Renal pelvis (tissue), 4 donors: ENCODE data around the gene LAMTOR4. TPM values are rescaled to one million over a fixed set of nuclear protein-coding genes. Genes with fewer than 3 reads are reported as not detected.
"Not testable (repeated sequence)": the region's sequence is repeated elsewhere in the genome, so short reads cannot be mapped to it uniquely, and the experiment has no call there.

ENCODE experiments used
- DNase-seq: peaks from one replicate; pipeline ENCODE4 v3.0.0-alpha.2; 2013
- polyA plus RNA-seq, 3 donors: library from polyadenylated mRNA; unstranded; fragments of 120-200 nt; gene quantifications; one replicate each; pipeline ENCODE4 v1.2.1, GENCODE V29; 2013; ENCODE audit not compliant: insufficient read length in 3 of 3

The LAMTOR4 gene
- polyA plus RNA-seq, 3 donors: 116 to 136 (median 129) TPM

DNA sequence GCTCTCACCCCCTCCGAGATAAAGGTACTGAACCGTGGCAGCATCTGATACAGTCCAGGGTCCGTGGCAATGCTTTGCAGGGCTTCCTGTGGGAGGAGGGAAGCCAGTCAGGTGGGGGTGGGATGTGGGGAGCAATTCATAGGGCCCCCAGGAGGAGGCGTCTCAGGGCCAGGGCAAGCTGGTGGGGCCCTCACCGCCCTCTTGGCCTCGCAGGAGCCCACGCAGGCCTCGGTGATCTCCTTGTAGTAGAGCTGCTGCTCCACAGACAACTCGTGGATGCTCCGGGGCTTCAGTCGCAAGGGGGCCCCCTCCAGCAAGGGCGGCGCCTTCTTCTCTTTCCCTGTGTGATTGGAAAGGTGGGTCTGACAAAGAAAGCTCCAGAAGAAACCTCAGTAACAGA is 36.8 kb upstream of the LAMTOR4 start:
- no peak for DNase-seq

DNA sequence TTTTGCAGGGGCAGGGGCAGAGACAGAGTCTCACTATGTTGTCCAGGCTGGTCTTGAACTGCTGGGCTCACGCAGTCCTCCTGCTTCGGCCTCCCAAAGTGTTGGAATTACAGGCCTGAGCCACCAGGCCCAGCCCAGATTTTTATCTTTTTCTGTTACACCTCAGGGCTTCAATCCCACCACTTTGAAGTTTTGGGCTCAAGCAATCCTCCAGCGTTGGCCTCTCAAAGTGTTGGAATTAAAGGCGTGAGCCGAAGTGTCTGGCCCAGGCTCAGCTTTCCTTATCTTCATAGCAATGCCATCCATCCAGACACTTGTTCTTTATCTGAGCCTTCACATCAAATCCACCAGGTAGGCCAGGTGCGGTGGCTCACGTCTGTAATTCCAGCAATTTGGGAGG is 33.7 kb upstream of the LAMTOR4 start:
- no peak for DNase-seq

DNA sequence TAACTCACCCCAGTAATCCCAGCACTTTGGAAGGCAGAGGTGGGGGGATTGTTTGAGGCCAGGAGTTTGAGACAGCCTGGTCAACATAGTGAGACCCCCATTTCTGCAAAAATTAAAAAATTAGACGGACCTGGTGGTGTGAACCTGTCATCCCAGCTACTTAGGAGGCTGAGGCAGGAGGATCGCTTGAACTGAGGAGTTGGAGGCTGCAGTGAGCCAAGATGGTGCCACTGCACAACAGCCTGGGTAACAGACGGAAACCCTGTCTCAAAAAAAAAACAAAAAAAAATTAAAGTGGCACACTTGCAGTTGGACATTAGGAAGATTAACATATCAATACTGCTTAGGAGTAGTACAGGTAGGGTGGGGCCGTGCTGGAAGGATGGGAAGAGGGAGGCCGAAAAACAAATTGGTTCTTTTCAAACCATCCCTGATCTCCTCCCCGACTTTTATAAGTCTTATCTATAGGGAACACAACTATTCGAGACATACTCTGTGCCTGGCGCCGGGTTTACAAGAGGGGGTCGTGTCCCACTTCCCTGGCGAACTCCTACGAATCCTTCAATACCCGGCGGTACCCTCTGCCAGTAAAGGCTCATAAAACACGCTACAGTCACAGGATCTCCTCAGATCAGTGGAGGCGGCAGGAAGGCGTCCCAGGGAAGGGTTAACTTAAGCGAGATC is 30.2 kb upstream of the LAMTOR4 start:
- no peak for DNase-seq

DNA sequence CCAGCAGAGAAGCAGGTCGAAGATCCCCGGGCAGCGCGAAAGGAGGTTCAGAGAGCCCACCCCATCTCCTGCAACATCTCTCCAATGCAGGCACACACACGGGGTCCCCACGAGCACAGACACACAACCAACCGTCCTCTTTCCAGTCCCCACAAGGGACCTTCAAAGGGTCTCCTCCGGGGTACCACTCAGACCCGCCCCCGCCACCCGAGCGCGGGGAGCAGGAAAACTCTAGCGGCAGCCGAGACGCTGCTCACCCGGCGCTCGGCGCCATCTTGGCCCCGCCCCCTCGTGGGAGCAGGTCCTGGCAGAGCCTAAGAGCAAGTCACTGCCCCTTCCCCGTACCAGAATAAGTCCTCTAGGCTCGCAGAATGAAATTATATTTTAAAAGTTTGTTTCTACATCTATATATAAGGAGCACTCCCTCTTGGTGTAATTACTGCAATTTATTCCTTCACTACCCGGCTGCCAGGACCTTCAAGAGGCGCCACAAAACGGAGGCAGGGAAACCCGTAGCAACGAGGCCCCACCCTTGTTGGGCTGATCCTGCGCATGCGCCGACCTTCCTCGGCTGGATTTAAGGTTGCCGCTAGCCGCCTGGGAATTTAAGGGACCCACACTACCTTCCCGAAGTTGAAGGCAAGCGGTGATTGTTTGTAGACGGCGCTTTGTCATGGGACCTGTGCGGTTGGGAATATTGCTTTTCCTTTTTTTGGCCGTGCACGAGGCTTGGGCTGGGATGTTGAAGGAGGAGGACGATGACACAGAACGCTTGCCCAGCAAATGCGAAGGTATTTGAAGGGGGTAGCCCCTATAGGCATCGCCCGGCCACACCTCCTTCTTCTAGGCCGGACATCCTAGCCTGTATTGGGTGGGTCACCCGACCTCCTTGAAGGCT is 29.4 kb upstream of the LAMTOR4 start, which contains the start of the genes CNPY4 and TAF6:
TSS of gene CNPY4 (plus strand) at position 563 of the 898 bp plus-strand sequence. CDS start at position 674, 111 bp downstream.
TSS of gene TAF6 (minus strand) at position 287 of the 898 bp plus-strand sequence. CDS start 5,149 bp downstream, outside the sequence.
- DNase-seq: peak; percentile 95

DNA sequence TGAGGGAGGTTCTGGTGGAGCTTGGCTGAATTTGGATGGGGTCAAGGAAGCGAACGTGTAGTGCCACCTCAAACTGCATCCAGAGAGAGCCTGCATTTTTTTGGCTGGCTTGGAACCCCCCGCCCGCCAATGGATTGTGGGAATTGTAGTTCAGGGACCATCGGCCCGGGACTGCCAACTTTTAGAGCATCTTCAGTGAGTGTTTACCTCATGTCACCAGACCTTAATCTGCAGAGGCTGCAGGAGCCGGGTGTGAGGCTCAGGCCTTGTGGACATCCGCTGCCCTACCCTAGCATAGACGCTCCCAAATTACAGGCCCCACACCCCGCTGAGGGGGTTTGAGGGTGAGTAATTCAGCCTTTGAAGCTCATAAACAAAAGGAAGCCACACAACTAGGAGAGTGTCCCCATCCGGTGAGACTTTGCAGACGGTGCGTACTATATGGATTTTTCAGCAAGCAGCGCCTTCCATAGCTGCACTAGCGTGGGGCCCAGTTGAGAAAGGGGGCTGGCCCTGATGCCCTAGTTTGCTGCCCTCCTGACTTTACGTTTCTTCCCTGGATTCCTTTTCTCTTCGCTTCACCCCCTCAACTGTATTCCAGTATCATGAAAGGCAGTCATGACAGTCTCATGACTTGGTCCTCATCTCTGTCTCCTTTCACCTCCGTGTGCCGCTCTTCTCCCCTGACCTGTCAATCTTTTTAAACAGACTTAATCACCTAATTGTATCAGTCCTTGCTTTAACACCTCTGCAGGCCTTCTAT is 28.6 kb upstream of the LAMTOR4 start:
- DNase-seq: peak; percentile 64

DNA sequence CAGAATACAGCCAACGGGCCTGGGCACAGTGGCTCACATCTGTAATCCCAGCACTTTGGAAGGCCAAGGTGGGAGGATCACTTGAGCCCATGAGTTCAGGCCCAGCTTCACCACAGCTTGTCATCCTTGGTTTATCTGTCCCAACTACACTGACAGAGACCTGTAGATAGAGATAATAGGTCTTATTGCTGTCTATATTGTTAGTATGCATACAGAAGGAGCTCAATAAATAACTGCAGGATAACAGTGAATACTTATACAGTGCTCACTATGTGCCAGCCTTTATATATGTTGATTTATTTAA is 28.0 kb upstream of the LAMTOR4 start:
- DNase-seq: no peak

DNA sequence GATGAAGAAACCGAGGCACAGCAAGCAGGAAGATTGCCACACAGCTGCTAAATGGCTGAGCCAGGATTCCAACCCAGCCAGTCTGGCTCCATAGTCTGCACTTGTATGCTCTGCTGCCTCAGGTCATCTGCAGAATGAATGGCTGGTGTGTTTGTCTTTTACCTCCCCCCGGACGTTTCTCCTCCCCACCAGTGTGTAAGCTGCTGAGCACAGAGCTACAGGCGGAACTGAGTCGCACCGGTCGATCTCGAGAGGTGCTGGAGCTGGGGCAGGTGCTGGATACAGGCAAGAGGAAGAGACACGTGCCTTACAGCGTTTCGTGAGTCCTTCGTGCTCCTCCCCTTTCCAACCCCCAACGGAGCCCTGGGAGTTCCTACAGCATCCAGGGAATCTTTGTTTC is 26.7 kb upstream of the LAMTOR4 start:
- no peak for DNase-seq

DNA sequence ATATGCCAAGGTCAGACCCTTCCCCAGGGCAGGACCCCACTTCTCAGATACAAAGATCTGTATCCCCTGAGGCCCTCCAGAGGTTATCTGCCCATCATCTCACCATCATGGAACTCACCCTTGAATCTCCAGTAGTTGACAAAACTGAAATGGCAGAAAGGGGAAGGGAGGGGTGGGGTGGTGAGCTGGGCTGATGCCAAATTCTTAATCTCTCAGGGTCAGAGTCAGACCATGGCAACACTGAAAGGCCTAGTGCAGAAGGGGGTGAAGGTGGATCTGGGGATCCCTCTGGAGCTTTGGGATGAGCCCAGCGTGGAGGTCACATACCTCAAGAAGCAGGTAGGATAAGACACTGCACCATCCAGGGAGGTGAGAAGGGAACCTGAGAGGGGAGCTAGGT is 26.1 kb upstream of the LAMTOR4 start:
- DNase-seq: no peak

DNA sequence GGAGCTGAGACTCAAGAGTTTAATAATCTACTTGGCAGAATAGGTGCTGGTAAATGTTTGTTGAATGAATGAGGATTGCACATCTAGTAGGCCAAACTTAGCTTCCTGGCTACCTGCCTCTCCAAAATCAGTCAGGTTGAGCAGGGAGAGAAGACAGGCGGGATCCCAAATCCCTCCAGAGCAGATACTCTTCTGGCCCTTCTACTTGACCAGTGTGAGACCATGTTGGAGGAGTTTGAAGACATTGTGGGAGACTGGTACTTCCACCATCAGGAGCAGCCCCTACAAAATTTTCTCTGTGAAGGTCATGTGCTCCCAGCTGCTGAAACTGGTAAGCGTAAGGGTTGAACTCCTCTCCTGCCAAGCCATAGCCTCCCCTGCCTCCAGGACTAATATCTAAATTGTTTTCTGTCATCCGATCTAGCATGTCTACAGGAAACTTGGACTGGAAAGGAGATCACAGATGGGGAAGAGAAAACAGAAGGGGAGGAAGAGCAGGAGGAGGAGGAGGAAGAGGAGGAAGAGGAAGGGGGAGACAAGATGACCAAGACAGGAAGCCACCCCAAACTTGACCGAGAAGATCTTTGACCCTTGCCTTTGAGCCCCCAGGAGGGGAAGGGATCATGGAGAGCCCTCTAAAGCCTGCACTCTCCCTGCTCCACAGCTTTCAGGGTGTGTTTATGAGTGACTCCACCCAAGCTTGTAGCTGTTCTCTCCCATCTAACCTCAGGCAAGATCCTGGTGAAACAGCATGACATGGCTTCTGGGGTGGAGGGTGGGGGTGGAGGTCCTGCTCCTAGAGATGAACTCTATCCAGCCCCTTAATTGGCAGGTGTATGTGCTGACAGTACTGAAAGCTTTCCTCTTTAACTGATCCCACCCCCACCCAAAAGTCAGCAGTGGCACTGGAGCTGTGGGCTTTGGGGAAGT is 24.2 kb upstream of the LAMTOR4 start:
- no peak for DNase-seq

DNA sequence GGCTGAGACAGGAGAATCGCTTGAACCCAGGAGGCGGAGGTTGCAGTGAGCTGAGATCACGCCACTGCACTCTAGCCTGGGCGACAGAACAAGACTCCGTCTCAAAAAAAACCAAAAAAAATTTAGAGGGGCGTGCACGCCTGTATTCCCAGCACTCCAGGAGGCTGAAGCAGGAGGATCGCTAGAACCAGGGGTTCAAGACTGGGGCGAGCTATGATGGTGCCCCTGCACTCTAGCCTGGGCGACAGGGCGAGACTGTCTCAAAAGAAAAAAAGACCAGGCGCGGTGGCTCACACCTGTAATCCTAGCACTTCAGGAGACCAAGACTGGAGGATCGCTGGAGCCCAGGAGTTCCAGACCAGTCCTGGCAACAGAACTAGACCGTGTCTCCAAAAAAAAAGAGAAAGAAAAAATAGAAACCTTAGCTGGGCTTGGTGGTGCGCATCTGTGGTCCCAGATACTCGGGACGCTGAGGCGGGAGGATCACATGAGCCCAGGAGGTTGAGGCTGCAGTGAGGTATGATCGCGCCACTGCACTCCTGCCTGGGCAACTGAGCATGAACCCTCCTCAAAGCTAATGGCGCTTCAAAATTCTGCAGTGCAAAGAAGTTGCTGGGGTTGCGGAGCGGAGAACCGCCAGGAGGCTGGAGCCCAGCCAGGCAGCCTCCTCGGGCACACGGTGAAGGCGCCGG is 22.3 kb upstream of the LAMTOR4 start:
- DNase-seq: no peak

DNA sequence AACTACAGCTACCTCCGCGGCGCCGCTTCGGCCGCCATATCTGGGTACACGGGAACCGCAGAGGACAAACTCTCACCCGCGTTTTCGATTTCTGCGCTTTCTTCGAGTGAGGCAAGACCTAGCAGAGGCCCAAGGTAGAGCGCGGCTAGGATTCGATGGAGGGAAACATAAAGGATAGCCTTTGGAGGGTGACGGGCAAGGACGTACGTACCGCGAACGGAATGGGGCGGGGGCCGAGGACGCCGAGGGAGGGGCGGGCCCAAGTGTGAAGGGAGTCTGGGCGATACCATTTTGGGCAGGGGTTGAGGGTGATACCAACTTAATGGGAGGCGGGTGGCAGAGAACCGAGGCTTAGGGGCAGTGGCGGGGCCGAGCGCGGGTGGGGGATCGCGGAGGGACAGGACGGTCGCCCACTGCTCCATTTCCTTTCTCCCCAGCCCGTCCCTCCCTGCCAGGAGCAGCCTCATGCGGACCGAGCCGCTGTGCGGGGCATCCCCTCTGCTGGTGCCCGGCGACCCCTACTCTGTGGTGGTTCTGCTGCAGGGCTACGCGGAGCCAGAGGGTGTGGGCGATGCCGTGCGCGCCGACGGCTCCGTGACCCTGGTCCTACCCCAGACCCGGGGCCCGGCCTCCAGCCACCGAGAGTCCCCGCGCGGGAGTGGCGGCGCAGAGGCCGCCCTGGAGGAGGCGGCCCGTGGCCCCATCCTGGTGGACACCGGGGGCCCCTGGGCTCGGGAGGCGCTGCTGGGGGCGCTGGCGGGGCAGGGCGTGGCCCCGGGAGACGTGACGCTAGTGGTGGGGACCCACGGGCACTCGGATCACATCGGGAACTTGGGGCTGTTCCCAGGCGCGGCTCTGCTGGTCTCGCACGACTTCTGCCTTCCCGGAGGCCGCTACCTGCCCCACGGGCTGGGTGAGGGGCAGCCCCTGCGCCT is 21.5 kb upstream of the LAMTOR4 start, which contains the start of gene MBLAC1:
TSS of gene MBLAC1 (plus strand) at position 37 of the 935 bp plus-strand sequence. CDS start at position 466, 429 bp downstream.
- peak; percentile 94 for DNase-seq

DNA sequence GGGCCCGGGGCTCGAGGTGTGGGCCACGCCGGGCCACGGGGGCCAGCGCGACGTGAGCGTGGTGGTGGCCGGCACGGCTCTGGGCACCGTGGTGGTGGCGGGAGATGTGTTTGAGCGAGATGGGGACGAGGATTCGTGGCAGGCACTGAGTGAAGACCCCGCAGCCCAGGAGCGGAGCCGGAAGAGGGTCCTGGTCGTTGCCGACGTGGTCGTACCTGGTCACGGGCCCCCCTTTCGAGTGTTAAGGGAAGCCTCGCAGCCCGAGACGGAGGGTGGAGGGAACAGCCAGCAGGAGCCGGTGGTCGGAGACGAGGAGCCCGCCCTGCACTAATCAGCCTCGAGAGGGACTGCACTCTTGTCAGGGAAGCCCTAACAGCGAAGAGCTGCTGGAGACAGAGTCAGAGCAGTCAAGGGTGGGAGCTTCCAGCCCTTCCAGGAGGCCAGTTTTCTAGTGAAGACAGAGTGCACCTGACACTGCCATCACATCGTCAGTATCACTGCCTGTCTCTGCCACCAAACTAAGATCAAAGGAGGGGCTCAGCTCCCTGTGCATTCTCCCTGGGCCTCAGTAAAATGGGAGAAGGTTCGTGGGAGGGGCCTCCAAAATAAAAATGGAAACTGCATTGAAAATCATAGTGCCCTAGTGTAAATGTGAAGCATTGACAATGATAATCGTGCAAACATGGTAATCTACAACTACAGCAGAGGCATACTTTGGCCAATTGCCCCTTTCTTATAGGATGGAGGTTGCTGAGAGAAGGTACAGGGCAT is 20.7 kb upstream of the LAMTOR4 start:
- DNase-seq: no peak

DNA sequence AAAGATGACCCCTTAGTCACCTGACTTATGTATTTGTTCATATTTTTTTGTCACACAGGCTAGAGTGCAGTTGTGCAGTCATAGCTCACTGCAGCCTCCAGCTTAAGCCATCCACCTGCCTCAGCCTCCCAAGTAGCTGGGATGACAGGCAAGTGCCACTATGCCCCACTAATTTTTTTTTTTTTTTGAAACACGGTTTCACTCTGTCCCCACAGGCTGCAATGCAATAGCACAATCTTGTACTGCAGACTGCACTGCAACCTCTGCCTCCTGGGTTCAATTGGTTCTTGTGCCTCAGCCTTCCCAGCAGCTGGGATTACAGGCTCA is 20.1 kb upstream of the LAMTOR4 start:
- no peak for DNase-seq

DNA sequence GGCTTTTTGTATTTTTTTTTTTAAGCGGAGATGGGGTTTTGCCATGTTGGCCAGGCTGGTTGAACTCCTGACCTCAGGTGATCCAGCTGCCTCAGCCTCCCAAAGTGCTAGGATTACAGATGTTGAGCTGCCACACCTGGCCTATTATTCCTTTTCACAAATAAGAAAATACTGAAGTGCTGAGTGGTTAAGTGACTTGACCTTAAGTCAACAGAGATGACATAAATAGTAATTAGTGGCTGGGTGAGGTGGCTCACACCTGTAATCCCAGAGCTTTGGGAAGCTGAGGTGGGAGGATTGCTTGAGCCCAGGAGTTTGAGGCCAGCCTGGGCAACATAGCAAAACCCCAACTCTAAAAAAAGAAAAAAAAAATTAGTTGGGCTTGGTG is 18.5 kb upstream of the LAMTOR4 start:
- DNase-seq: not testable (repeated sequence)

DNA sequence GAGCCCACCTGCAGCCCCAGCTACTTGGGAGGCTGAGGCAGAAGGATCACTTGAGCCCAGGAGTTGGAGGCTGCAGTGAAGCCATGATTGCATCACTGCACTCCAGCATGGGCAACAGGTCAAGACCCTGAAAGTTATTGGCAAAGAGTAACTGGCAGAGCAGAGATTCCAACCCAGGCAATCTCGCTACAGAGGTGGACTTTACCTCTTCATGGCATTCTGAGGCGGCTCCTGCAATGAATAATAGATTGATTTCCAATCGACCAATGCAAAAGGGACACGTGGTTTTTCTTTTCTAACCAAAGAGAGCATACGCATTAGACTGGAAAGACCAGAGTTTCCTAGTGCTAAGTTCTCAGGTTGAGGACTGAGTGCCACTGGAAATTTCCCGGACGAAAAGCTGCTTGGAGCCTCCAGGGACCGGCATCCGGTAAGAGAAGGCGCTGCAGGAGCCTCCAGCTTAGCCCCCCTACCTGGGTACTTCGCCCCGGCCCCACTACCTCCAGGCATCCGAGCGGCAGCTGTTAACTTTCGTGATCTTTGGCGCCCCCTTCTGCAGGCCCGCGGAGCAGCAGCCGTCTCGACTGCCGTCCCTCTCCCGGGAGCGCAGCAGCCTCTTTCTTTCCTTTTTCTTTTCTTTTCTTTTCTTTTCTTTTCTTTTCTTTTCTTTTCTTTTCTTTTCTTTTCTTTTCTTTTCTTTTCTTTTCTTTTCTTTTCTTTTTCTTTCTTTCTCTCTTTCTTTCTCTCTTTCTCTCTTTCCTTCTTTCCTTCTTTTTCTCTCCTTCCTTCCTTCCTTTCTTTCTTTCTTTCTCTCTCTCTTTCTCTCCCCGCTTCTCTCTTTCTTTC is 17.9 kb upstream of the LAMTOR4 start:
- peak; percentile 74 for DNase-seq

DNA sequence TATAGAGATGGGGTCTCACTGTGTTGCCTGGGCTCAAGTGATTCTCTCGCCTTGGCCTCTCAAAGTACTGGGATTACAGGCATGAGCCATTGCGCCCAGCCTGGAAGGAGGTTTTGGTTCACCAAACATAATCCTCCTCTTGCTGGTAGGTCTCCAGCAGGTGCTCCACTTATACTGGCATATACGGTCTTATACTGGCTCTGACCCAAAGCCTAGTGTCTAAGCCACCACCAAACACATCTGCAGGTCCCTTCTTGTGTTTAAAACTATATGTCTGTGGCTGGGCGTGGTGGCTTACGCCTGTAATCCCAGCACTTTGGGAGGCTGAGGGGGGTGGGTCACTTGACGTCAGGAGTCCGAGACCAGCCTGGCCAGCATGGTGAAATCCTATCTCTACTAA is 16.6 kb upstream of the LAMTOR4 start:
- DNase-seq: no peak

DNA sequence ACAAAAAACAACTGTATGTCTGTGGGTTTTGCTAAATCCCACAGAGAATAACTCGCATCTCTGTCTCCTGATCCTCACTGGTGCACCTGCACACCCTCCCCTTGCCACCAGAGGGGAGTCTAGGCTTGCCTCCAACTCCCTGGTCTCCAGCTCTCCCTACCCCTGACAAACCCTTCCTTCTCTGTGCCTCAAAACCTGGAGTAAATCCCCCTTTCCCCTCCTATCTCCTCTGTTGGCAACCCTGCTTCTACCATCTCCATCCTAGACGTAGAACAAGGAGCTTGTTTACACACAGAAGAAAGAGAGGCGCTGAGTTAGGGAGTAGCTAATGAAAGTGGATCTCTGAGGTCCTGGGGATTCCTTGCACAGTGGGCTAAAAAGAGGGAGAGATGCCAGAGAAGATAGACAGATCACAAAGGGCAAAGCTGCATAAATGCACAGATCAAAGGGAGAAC is 16.0 kb upstream of the LAMTOR4 start:
- DNase-seq: no peak
